Neural progenitor cell (in vitro differentiated cells): ENCODE data around the gene NTM. TPM values are rescaled to one million over a fixed set of nuclear protein-coding genes. Genes with fewer than 3 reads are reported as not detected.

Experiments used
- DNase-seq: peaks from one replicate; pipeline ENCODE4 v3.0.0-alpha.2; 2016; ENCODE audit warnings: low spot score
- H2AFZ ChIP-seq: fragments of 200-600 bp; sonication (generic); replicated peaks from 2 replicates; pipeline ENCODE4 v1.6.1; 2016; ENCODE audit warnings: antibody characterized with exemption
- H3F3A ChIP-seq: fragments of 200-600 bp; sonication (generic); 2 replicates; pipeline ENCODE4 v1.6.1; 2016; ENCODE audit warnings: antibody characterized with exemption, low read depth
- H3K27ac ChIP-seq: fragments of 200-600 bp; sonication (generic); 2 replicates; pipeline ENCODE4 v1.5.1; 2016; ENCODE audit warnings: mild to moderate bottlenecking
- H3K27me3 ChIP-seq: fragments of 200-600 bp; sonication (generic); 2 replicates; pipeline ENCODE4 v1.6.1; 2016; ENCODE audit warnings: mild to moderate bottlenecking, moderate library complexity
- H3K36me3 ChIP-seq: fragments of 200-600 bp; sonication (generic); 2 replicates; pipeline ENCODE4 v1.5.1; 2016
- H3K4me1 ChIP-seq: fragments of 200-600 bp; sonication (generic); 2 replicates; pipeline ENCODE4 v1.6.1; 2016; ENCODE audit warnings: mixed run types
- H3K4me2 ChIP-seq: fragments of 200-600 bp; sonication (generic); 2 replicates; pipeline ENCODE4 v1.6.1; 2016
- H3K4me3 ChIP-seq: fragments of 200-600 bp; sonication (generic); 2 replicates; pipeline ENCODE4 v1.5.1; 2016
- H3K79me2 ChIP-seq: fragments of 200-600 bp; sonication (generic); 2 replicates; pipeline ENCODE4 v1.6.1; 2016; ENCODE audit warnings: low read depth
- H3K9ac ChIP-seq: fragments of 200-600 bp; sonication (generic); 2 replicates; pipeline ENCODE4 v1.6.1; 2016
- H3K9me3 ChIP-seq: fragments of 200-600 bp; sonication (generic); 2 replicates; pipeline ENCODE4 v1.5.1; 2016; ENCODE audit warnings: low read depth
- H4K20me1 ChIP-seq: fragments of 200-600 bp; sonication (generic); 2 replicates; pipeline ENCODE4 v1.6.1; 2016; ENCODE audit warnings: low read depth
- H3K27ac Mint-ChIP-seq: 3 replicates; pipeline ENCODE4 v1.8.0; 2021; ENCODE audit warnings: mixed read lengths
- H3K27me3 Mint-ChIP-seq: 2 replicates; pipeline ENCODE4 v1.8.0; 2022; ENCODE audit warnings: low read depth, mild to moderate bottlenecking, inconsistent platforms, moderate library complexity, mixed read lengths; ENCODE audit not compliant: insufficient read depth
- H3K36me3 Mint-ChIP-seq: 3 replicates; pipeline ENCODE4 v1.8.0; 2021; ENCODE audit warnings: mixed read lengths
- H3K4me1 Mint-ChIP-seq: 3 replicates; pipeline ENCODE4 v1.8.0; 2021; ENCODE audit warnings: mixed read lengths
- H3K4me3 Mint-ChIP-seq: 3 replicates; pipeline ENCODE4 v1.8.0; 2021; ENCODE audit warnings: mild to moderate bottlenecking, moderate library complexity, mixed read lengths
- H3K9me3 Mint-ChIP-seq: 3 replicates; pipeline ENCODE4 v1.8.0; 2020; ENCODE audit warnings: mixed read lengths
- EZH2 ChIP-seq: fragments of 200-600 bp; sonication (generic); IDR thresholded peaks from 2 replicates; pipeline ENCODE4 v1.6.1; 2017; ENCODE audit warnings: antibody characterized with exemption, mild to moderate bottlenecking, moderate library complexity
- EZH2phosphoT487 ChIP-seq: fragments of 200-600 bp; sonication (generic); IDR thresholded peaks from 2 replicates; pipeline ENCODE4 v1.6.1; 2017; ENCODE audit warnings: antibody characterized with exemption
- total RNA-seq: library from RNA; depleted of rRNA; stranded (reverse); fragments of >200 nt; gene quantifications from 2 replicates; pipeline ENCODE4 v1.2.3, GENCODE V29; 2015; ENCODE audit warnings: low replicate concordance
- TF ChIP-seq, protein P1 (sequence below): fragments of 200-600 bp; sonication (generic); IDR thresholded peaks from 2 replicates; pipeline ENCODE4 v1.5.1; 2017; ENCODE audit warnings: antibody characterized with exemption, mild to moderate bottlenecking

NTM gene
- total RNA-seq, 1 donor from 2014 or later, result 4.3 TPM

DNA sequence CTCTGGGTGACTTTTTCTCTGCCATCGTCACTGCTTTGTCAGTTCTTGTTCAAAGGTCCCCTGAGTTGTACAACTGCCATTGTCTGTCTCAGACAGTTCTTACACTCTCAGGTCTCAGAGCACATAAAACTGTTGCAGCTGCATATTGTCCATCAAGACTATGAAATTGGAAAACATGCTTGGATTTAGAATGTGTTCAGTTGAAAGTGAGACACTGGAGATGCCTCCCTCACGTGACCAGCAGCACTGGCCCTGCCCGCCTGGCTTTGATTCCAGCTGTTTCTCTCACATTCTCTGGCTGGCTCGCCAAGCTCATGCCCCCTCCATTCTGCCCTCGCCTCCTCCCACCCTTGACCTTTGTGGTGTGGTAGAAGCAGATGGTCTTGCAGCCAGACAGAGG, 244.2 kb downstream of the NTM start:
- H3K27ac Mint-ChIP-seq, result peak overlapping the region; percentile 80
- no peaks in the 10 kb centered on the region for H3K27me3 ChIP-seq
- H3K4me3 Mint-ChIP-seq, result no peak overlapping the region
- H3F3A ChIP-seq, result peaks cover 15% of the 10 kb centered on the region
- DNase-seq, result no peak
- no peak overlapping the region for H3K9ac ChIP-seq
- peaks cover 56% of the 10 kb centered on the region for H3K4me1 Mint-ChIP-seq
- no peaks in the 10 kb centered on the region for H3K36me3 Mint-ChIP-seq
- H3K36me3 ChIP-seq, result no peaks in the 10 kb centered on the region
- H3K9me3 Mint-ChIP-seq, result no peaks in the 10 kb centered on the region
- TF ChIP-seq EZH2 (no peak), EZH2phosphoT487 (no peak)
- TF ChIP-seq, protein P1, sequence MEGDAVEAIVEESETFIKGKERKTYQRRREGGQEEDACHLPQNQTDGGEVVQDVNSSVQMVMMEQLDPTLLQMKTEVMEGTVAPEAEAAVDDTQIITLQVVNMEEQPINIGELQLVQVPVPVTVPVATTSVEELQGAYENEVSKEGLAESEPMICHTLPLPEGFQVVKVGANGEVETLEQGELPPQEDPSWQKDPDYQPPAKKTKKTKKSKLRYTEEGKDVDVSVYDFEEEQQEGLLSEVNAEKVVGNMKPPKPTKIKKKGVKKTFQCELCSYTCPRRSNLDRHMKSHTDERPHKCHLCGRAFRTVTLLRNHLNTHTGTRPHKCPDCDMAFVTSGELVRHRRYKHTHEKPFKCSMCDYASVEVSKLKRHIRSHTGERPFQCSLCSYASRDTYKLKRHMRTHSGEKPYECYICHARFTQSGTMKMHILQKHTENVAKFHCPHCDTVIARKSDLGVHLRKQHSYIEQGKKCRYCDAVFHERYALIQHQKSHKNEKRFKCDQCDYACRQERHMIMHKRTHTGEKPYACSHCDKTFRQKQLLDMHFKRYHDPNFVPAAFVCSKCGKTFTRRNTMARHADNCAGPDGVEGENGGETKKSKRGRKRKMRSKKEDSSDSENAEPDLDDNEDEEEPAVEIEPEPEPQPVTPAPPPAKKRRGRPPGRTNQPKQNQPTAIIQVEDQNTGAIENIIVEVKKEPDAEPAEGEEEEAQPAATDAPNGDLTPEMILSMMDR, result no peak
- H2AFZ ChIP-seq, result no peak overlapping the region
- H4K20me1 ChIP-seq, result no peaks in the 10 kb centered on the region
- no peak overlapping the region for H3K4me3 ChIP-seq
- no peaks in the 10 kb centered on the region for H3K9me3 ChIP-seq
- no peaks in the 10 kb centered on the region for H3K79me2 ChIP-seq
- H3K4me2 ChIP-seq, result no peak overlapping the region
- H3K4me1 ChIP-seq, result peaks cover 20% of the 10 kb centered on the region
- H3K27me3 Mint-ChIP-seq, result peaks cover 4% of the 10 kb centered on the region
- H3K27ac ChIP-seq, result no peak overlapping the region

DNA sequence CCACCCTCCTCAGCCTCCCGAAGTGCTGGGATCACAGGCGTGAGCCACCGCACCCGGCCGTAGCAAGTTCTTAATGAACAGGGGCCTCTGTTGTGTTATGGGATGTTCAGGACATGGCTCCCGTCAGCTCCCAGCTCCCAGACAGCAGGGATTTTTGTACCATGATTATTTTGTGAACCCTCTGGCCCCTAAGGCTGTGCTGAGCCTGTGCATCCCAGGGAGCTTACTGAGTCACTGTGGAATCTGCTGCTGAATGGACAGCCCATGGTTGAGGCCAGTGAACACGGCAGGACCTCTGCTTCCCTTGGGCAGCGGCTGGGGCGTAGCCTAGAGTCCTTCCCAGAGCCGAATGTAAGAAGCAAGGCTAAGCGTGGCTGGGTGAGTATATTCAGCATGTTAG, 245.2 kb downstream of the NTM start:
- H3K27me3 ChIP-seq, result no peaks in the 10 kb centered on the region
- no peak overlapping the region for H3K9ac ChIP-seq
- H3K27me3 Mint-ChIP-seq, result peaks cover 4% of the 10 kb centered on the region

DNA sequence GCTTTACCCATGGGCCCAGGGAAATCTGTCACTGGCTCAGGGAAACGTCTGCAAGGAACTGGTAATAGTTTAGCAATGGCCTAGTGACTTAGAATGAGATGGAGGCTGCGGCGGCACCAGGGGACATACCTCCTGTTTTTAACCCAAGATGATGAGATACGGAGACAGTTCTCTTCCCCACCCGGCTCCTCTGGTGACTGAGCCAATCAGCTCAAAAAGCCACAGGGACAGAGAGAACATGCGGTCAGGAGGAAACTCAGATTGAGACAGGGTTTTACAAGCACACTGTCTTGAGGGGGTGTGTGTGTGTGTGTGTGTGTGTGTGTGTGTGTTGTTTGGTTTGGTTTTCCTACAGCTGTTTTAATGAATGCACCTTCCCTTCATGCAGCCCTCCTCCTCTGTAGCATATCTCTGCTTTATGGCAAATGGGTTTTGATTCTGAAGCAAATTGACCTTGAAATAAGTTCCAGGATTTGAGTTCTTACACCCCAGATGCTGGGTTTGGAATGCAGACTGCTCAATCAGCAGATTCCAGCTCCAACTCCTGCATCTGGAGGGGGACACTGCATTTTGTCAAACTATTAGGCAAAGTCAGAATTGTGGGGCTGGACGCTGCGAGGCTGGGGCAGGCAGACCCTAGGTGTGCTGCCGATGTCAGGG, 246.2 kb downstream of the NTM start:
- Mint-ChIP-seq H3K9me3 (no peaks in the 10 kb centered on the region), H3K36me3 (no peaks in the 10 kb centered on the region), H3K27ac (no peak overlapping the region), H3K27me3 (peaks cover 4% of the 10 kb centered on the region), H3K4me1 (peaks cover 38% of the 10 kb centered on the region), H3K4me3 (no peak overlapping the region)
- Histone ChIP-seq H4K20me1 (no peaks in the 10 kb centered on the region), H3K36me3 (no peaks in the 10 kb centered on the region), H2AFZ (no peak overlapping the region), H3K9ac (no peak overlapping the region), H3F3A (no peaks in the 10 kb centered on the region), H3K79me2 (no peaks in the 10 kb centered on the region), H3K4me3 (no peak overlapping the region), H3K27me3 (no peaks in the 10 kb centered on the region), H3K4me1 (peaks cover under 1% of the 10 kb centered on the region), H3K9me3 (no peaks in the 10 kb centered on the region), H3K27ac (no peak overlapping the region), H3K4me2 (no peak overlapping the region)
- no peak for DNase-seq
- no peak for TF ChIP-seq EZH2
- TF ChIP-seq, protein P1, result no peak
- TF ChIP-seq EZH2phosphoT487, result no peak

More for the DNA sequence above, 245.2 kb downstream of the NTM start:
- Histone ChIP-seq H3K9me3 (no peaks in the 10 kb centered on the region), H3K4me1 (peaks cover 11% of the 10 kb centered on the region), H3K27ac (no peak overlapping the region), H3K4me3 (no peak overlapping the region), H3K36me3 (no peaks in the 10 kb centered on the region), H4K20me1 (no peaks in the 10 kb centered on the region), H3K79me2 (no peaks in the 10 kb centered on the region), H3F3A (peaks cover 6% of the 10 kb centered on the region), H3K4me2 (no peak overlapping the region), H2AFZ (no peak overlapping the region)
- no peak for DNase-seq
- Mint-ChIP-seq H3K36me3 (no peaks in the 10 kb centered on the region), H3K27ac (no peak overlapping the region), H3K4me1 (peaks cover 48% of the 10 kb centered on the region), H3K9me3 (no peaks in the 10 kb centered on the region), H3K4me3 (no peak overlapping the region)
- TF ChIP-seq EZH2phosphoT487 (no peak), EZH2 (no peak)
- TF ChIP-seq, protein P1, result no peak
